ENCODE data around the gene HSPH1. TPM values are rescaled to one million over a fixed set of nuclear protein-coding genes. Genes with fewer than 3 reads are reported as not detected.

The HSPH1 gene
- total and polyA plus RNA-seq, 4 donors, result 11.0 to 30.3 (median 20.3) TPM

DNA sequence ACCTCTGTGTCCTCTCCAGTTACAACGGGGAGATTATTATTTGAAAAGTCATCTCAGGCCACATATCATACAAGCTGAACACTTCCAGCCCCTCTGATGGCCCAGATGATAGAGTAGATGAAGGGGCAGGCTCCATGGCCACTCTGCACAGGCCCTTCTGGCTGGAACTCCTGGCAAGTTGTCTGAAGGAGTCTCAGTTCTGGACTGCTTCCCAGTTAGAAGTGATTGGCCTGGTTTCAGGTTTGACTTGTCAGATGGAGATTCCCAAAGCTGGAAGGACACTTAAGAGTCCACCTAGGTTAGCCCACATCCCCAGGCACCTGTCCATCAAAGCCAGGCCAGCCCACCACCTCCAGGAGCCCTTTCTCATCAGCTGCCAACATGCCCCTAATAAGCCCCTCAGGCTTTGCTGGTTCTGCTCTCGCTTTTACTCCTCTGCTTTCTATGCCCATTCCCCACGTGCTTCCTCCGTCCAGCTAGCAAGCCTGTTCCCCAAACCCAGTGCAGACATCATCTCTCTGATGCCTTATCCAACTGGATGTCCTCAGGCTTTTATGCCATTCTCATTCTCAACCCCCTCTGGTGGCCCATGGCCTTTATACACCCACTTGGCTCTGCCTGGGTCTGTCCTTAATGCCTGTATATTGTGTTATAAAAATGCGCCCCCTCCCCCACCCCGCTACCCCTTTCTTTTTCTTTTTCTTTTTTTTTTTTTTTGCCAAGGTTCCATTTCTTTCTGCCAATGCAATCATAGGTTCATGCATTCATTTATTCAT, 56.5 kb downstream of the HSPH1 start:
- Histone ChIP-seq H3K36me3 (ENCODE audit: control insufficient read depth in 4 of 4, insufficient read depth in 3 of 4, low read depth in 1 of 4, low read length in 3 of 4) (no peaks in the 10 kb centered on the region), H3K27ac (ENCODE audit: low read depth in 1 of 2, low read length in 2 of 2) (no peak overlapping the region), H3K9me3 (ENCODE audit: control insufficient read depth in 4 of 4, low read length in 3 of 4) (no peaks in the 10 kb centered on the region), H3K4me1 (ENCODE audit: control insufficient read depth in 4 of 4, insufficient read depth in 4 of 4, low read length in 3 of 4) (no peaks in the 10 kb centered on the region), H3K9ac (ENCODE audit: low read depth in 1 of 2, low read length in 2 of 2) (no peak overlapping the region), H3K4me3 (ENCODE audit: low read depth in 1 of 3, low read length in 3 of 3) (no peak overlapping the region), H3K27me3 (ENCODE audit: control insufficient read depth in 4 of 4, insufficient read depth in 4 of 4, low read length in 3 of 4) (peaks cover 0 to 3% (median 0%) of the 10 kb centered on the region in 4 donors)
- no peak for TF ChIP-seq HNF4A (conservative IDR thresholded peaks at IDR 0.05)
- no peak for DNase-seq (ENCODE audit: low spot score)
- 87% methylated on average over 6 of the region's 6 CpGs for WGBS

DNA sequence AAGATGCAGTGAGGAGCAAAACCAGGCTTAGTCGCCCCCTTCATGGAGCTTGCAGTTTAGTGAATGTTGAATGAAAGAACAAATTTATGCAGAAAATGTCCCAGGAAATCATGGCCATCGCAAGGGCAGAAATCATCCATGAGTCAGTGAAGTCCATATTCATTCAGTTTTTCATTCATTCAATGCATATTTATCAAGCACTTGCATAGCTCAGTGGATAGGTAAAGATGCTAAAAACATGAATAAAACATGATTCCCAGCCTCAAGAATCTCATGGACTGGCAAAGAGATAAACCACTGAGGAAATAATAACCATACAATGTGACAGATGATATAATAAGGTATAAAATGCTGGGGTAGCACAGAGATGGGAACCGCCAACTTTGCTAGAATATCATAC, 58.8 kb downstream of the HSPH1 start:
- Histone ChIP-seq H3K9me3 (ENCODE audit: control insufficient read depth in 4 of 4, low read length in 3 of 4) (no peaks in the 10 kb centered on the region), H3K27me3 (ENCODE audit: control insufficient read depth in 4 of 4, insufficient read depth in 4 of 4, low read length in 3 of 4) (peaks cover 0 to 6% (median 0%) of the 10 kb centered on the region in 4 donors), H3K9ac (ENCODE audit: low read depth in 1 of 2, low read length in 2 of 2) (no peak overlapping the region), H3K4me1 (ENCODE audit: control insufficient read depth in 4 of 4, insufficient read depth in 4 of 4, low read length in 3 of 4) (no peaks in the 10 kb centered on the region), H3K4me3 (ENCODE audit: low read depth in 1 of 3, low read length in 3 of 3) (no peak overlapping the region), H3K27ac (ENCODE audit: low read depth in 1 of 2, low read length in 2 of 2) (no peak overlapping the region), H3K36me3 (ENCODE audit: control insufficient read depth in 4 of 4, insufficient read depth in 3 of 4, low read depth in 1 of 4, low read length in 3 of 4) (no peaks in the 10 kb centered on the region)
- no peak for TF ChIP-seq FOXA1 (IDR thresholded peaks at IDR 0.05)
- TF ChIP-seq NR2F2 (IDR thresholded peaks at IDR 0.05), result no peak
- no peak for TF ChIP-seq JUND (IDR thresholded peaks at IDR 0.05)
- no peak for TF ChIP-seq GABPA (IDR thresholded peaks at IDR 0.05 in 1 of 2, conservative IDR thresholded peaks at IDR 0.05 in 1 of 2)
- no peak for TF ChIP-seq EGR1 (IDR thresholded peaks at IDR 0.05; ENCODE audit: low read depth in 2 of 2)
- TF ChIP-seq, protein P1, sequence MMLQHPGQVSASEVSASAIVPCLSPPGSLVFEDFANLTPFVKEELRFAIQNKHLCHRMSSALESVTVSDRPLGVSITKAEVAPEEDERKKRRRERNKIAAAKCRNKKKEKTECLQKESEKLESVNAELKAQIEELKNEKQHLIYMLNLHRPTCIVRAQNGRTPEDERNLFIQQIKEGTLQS (IDR thresholded peaks at IDR 0.05), result no peak
- TF ChIP-seq RAD21 (IDR thresholded peaks at IDR 0.05), result no peak
- TF ChIP-seq, protein P2, sequence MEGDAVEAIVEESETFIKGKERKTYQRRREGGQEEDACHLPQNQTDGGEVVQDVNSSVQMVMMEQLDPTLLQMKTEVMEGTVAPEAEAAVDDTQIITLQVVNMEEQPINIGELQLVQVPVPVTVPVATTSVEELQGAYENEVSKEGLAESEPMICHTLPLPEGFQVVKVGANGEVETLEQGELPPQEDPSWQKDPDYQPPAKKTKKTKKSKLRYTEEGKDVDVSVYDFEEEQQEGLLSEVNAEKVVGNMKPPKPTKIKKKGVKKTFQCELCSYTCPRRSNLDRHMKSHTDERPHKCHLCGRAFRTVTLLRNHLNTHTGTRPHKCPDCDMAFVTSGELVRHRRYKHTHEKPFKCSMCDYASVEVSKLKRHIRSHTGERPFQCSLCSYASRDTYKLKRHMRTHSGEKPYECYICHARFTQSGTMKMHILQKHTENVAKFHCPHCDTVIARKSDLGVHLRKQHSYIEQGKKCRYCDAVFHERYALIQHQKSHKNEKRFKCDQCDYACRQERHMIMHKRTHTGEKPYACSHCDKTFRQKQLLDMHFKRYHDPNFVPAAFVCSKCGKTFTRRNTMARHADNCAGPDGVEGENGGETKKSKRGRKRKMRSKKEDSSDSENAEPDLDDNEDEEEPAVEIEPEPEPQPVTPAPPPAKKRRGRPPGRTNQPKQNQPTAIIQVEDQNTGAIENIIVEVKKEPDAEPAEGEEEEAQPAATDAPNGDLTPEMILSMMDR (IDR thresholded peaks at IDR 0.05; ENCODE audit: low read depth, low read length, missing input control), result no peak
- TF ChIP-seq YY1 (IDR thresholded peaks at IDR 0.05), result no peak
- TF ChIP-seq, protein P3, sequence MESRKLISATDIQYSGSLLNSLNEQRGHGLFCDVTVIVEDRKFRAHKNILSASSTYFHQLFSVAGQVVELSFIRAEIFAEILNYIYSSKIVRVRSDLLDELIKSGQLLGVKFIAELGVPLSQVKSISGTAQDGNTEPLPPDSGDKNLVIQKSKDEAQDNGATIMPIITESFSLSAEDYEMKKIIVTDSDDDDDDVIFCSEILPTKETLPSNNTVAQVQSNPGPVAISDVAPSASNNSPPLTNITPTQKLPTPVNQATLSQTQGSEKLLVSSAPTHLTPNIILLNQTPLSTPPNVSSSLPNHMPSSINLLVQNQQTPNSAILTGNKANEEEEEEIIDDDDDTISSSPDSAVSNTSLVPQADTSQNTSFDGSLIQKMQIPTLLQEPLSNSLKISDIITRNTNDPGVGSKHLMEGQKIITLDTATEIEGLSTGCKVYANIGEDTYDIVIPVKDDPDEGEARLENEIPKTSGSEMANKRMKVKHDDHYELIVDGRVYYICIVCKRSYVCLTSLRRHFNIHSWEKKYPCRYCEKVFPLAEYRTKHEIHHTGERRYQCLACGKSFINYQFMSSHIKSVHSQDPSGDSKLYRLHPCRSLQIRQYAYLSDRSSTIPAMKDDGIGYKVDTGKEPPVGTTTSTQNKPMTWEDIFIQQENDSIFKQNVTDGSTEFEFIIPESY (IDR thresholded peaks at IDR 0.05), result no peak
- no peak for TF ChIP-seq RXRA (IDR thresholded peaks at IDR 0.05)
- TF ChIP-seq TAF1 (conservative IDR thresholded peaks at IDR 0.05), result no peak
- TF ChIP-seq, protein P4, sequence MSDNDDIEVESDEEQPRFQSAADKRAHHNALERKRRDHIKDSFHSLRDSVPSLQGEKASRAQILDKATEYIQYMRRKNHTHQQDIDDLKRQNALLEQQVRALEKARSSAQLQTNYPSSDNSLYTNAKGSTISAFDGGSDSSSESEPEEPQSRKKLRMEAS (IDR thresholded peaks at IDR 0.05), result no peak
- no peak for TF ChIP-seq HNF4A (conservative IDR thresholded peaks at IDR 0.05)
- TF ChIP-seq HNF4G (IDR thresholded peaks at IDR 0.05), result no peak
- TF ChIP-seq, protein P5, sequence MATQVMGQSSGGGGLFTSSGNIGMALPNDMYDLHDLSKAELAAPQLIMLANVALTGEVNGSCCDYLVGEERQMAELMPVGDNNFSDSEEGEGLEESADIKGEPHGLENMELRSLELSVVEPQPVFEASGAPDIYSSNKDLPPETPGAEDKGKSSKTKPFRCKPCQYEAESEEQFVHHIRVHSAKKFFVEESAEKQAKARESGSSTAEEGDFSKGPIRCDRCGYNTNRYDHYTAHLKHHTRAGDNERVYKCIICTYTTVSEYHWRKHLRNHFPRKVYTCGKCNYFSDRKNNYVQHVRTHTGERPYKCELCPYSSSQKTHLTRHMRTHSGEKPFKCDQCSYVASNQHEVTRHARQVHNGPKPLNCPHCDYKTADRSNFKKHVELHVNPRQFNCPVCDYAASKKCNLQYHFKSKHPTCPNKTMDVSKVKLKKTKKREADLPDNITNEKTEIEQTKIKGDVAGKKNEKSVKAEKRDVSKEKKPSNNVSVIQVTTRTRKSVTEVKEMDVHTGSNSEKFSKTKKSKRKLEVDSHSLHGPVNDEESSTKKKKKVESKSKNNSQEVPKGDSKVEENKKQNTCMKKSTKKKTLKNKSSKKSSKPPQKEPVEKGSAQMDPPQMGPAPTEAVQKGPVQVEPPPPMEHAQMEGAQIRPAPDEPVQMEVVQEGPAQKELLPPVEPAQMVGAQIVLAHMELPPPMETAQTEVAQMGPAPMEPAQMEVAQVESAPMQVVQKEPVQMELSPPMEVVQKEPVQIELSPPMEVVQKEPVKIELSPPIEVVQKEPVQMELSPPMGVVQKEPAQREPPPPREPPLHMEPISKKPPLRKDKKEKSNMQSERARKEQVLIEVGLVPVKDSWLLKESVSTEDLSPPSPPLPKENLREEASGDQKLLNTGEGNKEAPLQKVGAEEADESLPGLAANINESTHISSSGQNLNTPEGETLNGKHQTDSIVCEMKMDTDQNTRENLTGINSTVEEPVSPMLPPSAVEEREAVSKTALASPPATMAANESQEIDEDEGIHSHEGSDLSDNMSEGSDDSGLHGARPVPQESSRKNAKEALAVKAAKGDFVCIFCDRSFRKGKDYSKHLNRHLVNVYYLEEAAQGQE (IDR thresholded peaks at IDR 0.05), result no peak
- no peak for TF ChIP-seq SP1 (IDR thresholded peaks at IDR 0.05)
- no peak for TF ChIP-seq FOXA2 (IDR thresholded peaks at IDR 0.05)
- WGBS, result 88% methylated on average over 3 of the region's 3 CpGs
- no peak for DNase-seq (ENCODE audit: low spot score)
